GM18507 (cell line): Measurements from ENCODE around the gene FCHO2.
"Not testable (repeated sequence)": the region's sequence is repeated elsewhere in the genome, so short reads cannot be mapped to it uniquely, and the experiment has no call there.

Experiments used
- DNase-seq: peaks from one replicate; pipeline ENCODE4 v3.0.0; 2011; ENCODE audit warnings: low read depth; ENCODE audit not compliant: insufficient read length; ENCODE audit errors: extremely low spot score
- FAIRE-seq: peaks from 2 replicates; lab custom pipeline; 2011; peaks lifted over from hg19 to GRCh38; lab: Jason Lieb, UNC

The FCHO2 gene

DNA sequence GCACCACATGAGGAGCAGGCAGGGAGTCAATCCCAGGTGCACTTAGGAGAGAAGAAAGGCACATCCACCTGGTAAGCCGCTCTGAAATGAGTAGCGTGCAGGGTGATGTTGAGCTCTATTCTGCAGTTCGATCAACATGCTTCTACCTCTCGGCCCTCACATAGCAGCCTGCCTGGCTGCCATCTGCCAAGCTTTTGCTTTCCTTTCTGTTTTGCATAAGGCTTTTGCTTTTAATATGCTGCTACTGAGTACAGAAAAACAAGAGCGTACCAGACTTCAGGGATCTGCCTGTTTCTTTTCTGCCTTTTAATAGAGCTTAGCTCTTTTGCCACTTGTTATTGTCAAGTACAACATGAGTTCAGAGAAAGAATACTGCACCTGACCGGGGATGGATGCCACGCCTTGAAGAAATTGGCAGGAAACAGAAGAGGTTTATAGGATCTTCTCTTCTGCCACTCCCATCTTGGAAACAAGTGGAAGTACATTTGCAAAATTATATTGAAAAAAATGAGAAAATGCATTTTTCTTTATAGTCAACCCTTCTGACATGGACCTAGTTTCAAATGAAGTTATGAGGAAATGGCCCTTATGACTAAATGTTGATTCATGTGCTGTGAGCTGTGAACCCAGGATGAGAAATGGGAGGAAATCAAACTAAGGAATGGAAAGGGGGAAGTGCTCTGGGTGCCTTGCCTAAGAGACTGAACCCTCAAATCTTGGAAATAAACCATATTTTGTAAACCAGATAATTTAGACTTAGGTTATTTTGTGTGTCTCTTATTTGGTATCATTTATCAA is 4.0 kb upstream of the FCHO2 start:
- FAIRE-seq, result no peak
- no peak for DNase-seq

DNA sequence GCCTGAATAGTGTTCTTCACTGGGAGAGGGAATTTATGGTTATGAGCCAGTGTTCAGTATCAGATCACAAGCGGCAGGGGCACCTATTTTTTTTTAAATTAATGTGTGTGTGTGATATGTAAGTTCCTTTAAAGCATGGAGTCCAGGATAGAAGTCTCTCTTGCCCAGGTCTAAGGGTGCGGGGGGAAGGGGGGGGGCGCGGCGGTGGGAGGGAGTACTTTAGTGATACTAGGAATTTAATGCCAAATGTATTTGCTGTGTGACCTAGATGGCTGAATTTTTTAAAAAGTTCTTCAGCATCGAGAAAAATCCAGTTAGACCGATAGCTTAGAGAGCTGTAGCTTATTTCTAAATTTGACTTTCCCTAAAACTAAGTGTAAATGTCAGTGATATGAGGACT is 1.5 kb upstream of the FCHO2 start:
- FAIRE-seq (no peak), DNase-seq (no peak)

DNA sequence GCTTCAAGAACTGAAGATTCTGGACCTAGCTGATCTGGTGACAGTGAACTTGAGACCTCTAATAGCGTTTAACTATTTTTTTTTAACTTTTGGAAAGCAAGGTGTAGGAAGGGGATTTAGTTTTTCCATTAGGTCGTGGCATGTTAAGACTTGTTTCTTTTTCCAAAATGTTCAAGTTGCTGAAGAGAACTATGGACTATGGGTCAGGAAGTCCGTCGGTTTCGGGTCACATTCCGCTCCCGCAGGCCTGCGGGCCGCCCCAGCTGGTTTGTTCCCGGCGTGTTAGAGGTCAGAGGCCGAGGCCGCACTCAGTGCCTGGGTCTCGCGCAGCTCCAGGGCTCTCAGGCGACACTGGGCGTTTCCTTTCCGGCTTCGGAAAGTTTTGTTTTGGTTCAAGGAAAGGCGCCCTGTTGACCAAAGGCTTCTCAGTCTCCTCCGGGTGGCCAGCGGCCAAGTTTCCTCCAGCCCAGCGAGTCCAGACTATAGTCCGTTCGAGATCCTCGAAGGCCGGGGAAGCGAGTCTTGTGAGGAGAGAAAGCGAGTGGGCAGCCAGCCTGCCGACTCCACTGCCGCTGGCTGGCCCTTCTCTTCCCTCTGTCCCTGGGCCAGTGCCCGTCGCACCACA is 586 bp upstream of the FCHO2 start:
- FAIRE-seq, result no peak
- no peak for DNase-seq

DNA sequence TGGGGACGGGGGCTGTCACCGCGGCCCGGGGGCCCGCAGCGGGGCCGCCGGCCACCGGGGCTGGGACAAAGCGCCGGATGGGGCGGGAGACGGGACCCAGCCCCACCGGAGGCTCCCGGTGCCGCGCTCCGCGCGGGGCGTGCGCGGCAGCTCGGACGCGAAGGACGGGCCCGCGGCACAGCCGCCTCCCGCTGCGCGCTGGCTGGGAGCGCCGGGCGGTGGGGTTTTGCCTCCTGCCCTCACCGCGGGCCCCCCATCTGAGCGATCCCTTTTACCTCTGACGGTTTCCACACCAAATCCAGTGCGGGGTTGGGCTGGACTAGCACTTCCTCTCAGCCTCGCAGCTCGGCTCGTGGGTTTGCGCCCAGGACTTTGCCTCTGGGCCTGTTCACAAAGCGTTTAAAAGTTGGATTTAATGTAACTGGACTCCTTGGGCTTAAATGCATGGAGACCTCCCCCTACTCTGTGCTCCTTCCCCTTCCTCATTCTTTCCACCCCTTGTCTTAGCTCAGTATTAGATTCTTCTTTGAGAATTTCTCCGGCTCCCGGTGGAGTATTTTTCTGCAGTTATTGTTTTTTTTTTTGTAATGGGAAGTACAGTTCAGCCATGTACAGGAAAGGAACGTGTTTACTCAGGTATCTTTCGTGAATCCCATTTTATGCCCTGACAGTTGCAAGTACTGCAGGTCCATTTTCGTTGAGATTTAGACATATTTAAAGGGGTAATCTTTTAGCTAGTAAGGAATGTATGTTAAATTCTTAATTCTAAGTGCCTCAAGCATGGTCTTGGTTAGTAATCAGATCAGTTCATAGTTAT is 691 bp downstream of the FCHO2 start:
- DNase-seq (no peak), FAIRE-seq (no peak)

DNA sequence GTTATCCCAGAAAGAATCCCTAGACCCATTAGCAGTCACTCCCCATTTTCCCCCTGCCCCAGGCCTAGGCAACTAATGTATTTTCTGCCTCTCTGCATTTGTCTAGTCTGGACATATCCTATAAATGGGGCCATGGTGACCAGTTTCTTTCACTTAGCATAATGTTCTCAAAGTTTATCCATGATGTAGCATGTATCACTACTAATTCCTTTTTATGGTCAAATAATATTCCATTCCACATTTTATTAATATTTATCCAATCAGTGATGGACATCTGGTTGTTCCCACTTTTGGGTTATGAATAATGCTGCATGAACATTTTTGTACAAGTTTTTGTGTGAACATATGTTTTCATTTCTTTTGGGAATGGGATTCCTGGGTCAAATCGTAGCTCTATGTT is 1.5 kb downstream of the FCHO2 start:
- DNase-seq (no peak), FAIRE-seq (no peak)

DNA sequence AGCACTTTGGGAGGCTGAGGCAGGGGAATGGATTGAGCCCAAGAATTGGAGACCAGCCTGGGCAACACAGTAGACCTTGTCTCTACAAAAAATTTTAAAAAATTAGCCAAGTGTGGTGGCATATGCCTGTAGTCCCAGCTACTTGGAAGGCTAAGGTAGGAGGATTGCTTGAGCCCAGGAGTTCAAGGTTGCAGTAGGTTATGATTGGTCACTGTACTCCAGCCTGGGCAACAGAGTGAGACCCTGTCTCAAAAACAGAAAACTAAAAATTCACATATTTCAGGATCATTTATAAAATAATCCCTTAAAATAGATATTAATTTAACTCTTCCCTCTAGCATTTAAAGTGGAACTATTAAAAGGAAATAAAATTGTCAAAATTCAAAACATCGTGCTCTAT is 3.4 kb downstream of the FCHO2 start:
- FAIRE-seq (no peak), DNase-seq (no peak)

DNA sequence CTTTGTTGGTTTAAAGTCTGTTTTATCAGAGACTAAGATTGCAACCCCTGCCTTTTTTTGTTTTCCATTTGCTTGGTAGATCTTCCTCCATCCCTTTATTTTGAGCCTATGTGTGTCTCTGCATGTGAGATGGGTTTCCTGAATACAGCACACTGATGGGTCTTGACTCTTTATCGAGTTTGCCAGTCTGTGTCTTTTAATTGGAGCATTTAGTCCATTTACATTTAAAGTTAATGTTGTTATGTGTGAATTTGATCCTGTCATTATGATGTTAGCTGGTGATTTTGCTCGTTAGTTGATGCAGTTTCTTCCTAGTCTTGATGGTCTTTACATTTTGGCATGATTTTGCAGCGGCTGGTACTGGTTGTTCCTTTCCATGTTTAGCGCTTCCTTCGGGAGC is 18.6 kb downstream of the FCHO2 start:
- FAIRE-seq, result not testable (repeated sequence)

DNA sequence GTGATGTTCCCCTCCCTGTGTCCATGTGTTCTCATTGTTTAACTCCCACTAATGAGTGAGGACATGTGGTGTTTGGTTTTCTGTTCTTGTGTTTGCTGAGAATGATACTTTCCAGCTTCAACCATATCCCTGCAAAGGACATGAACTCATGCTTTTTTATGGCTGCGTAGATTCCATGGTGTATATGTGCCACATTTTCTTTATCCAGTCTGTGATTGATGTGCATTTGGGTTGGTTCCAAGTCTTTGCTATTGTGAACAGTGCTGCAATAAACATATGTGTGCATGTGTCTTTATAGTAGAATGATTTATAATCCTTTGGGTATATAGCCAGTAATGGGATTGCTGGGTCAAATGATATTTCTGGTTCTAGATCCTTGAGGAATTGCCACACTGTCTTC is 21.0 kb downstream of the FCHO2 start:
- not testable (repeated sequence) for DNase-seq

More for the DNA sequence above, 18.6 kb downstream of the FCHO2 start:
- DNase-seq, result not testable (repeated sequence)

DNA sequence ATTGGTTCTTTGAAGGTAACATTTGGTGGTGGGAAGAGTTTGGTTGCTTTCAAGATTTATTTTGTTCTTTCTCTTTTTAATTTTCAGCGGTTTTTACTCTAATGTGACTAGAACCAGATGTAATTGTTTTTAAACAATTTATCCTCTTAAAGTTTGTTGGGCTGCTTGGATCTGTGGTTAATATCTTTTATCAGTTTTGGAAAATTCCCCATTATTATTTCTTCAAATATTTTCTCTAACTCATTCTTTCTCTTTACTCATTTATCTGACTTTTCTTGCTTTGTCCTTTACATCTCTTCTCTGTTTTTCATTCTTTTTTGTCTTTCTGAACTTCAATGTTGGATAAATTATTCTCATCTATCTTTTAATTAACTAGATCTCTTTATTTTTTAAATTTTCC is 29.9 kb downstream of the FCHO2 start:
- FAIRE-seq, result no peak
- DNase-seq, result no peak

More for the DNA sequence above, 21.0 kb downstream of the FCHO2 start:
- not testable (repeated sequence) for FAIRE-seq

DNA sequence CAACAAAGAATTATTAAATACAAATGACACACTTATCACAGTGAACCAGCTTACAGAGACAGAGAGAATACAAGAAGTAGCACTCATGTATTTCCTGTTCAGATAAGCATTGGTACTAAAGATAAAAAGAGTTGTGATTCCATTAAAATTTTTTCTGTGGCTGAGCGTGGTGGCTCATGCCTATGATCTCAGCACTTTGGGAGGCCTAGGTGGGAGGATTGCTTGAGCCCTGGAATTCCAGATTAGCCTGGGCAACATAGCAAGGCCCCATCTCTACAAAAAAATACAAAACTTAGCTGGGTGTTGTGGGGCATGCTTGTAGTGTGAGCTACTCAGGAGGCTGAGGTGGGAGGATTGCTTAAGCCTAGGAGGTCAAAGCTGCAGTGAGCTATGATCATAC is 32.9 kb downstream of the FCHO2 start:
- FAIRE-seq (no peak), DNase-seq (no peak)

DNA sequence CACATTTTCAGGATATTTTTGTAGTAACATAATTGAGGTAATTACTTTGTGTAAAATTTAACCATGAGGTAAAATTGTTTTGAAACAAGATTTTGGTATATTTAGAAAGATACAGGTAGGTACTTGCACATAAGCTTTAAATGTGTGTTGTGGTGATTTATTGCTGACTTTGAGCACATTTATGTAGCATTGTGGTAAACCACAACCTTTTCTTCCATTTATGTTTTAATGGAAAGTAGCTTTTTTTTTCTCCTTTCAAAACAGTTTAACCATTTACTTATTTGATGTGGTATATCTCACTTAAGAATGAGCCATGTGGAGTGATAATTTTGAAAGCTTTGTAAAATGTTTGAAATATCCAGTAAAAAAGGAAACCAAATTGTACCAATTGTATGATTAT is 35.6 kb downstream of the FCHO2 start:
- peak; percentile 33 for FAIRE-seq
- DNase-seq, result no peak

DNA sequence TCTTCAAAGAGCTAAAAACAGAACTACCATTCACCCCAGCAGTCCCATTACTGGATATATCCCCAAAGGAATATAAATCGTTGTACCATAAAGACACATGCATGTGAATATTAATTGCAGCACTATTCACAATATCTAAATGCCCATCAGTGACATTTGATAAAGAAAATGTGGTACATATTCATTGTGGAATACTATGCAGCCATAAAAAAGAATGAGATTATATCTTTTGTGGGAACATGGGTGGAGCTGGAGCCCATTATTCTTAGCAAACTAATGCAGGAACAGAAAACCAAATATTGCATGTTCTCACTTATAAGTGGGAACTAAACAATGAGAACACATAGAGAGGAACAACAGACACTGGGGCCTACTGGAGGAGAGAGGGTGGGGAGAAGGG is 38.7 kb downstream of the FCHO2 start:
- no peak for DNase-seq
- FAIRE-seq, result no peak

DNA sequence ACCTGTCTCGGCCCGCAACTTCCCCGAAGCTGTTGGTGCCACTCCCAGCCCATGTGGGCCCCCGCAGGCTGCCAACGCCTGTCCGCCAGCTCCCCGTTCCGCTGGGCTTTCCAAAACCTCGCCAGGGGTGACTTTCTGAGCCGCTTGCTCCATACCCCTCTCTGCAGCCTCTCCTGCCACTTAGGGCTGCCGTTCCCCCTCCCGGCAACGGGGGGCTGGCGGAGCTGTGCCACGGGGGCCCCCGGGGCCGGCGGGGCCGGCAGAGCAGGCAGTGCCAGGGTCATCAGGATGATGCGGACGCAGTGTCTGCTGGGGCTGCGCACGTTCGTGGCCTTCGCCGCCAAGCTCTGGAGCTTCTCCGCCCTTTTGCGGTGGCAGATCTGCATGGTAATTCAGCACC is 40.8 kb downstream of the FCHO2 start:
- no peak for FAIRE-seq
- DNase-seq, result no peak

DNA sequence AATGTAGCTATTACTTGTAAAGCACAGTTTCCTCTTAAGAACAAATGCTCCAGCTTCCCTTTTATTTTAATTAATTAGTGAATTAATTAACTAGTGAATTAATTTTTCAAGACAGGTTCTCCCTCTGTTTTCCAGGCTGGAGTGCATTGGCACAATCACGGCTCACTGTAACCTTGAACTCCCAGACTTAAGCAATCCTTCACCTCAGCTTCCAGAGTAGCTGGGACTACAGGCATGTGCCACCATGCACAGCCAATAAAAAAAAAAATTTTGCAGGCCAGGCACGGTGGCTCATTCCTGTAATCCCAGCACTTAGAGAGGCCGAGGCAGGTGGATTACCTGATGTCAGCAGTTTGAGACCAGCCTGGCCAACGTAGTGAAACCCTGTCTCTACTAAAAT is 44.1 kb downstream of the FCHO2 start:
- FAIRE-seq (no peak), DNase-seq (no peak)

DNA sequence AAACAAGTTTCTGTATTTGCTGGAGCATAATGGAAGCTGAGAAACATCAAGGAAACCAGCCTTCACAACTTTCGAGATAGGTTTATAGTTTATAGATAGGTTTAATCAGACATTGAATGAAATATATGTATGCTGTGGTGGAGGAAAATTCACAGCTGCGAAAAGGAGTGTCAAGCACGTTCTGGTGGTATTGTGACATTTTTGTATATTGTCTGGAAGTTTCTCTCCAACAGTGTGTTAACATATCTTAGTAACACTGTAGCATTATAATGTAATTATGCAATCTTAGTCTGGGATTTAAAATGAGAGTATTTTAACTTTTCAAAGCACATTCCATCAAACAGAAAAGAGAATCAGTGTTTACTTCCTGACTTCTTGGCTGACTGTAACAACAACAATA is 50.0 kb downstream of the FCHO2 start:
- DNase-seq, result no peak
- no peak for FAIRE-seq

DNA sequence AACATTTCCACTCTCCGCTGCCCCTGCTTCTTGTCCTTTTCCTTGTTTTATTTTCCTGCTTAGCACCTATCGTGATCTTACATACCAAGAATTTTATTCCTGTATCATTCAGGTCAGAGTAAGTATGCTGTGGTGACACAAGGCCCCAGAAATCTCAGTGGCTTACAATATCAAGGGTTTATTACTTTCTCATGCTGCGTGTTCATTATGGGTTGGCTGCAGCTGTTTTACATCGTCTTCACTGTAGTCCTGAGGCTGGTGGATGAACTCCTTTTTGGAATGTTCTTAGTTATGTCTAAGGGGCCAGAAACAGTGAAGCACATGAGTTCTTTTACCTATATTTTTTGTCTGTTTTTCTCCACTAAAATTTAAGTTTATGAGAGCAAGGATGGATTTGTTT is 51.2 kb downstream of the FCHO2 start:
- FAIRE-seq, result no peak

DNA sequence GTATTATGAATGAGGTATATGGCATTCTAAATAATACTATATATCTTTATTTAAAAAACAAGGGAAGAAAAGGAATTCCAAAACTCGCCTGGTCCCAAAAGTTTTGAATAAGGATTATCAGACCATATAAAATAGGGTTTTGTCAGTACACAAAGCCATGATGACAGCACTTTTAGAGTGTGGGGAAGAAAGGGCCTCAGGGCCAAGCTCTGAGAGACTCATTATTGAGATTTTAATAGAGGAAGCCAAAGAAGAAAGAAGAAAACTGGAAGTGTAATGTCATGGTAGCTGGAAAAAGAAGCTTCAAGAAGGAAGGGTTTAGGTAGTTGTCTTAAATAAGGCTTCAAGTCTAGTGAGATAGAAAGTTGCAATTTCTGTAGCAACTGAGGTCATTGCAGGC is 53.0 kb downstream of the FCHO2 start:
- FAIRE-seq (no peak), DNase-seq (no peak)

More for the DNA sequence above, 51.2 kb downstream of the FCHO2 start:
- DNase-seq, result no peak

DNA sequence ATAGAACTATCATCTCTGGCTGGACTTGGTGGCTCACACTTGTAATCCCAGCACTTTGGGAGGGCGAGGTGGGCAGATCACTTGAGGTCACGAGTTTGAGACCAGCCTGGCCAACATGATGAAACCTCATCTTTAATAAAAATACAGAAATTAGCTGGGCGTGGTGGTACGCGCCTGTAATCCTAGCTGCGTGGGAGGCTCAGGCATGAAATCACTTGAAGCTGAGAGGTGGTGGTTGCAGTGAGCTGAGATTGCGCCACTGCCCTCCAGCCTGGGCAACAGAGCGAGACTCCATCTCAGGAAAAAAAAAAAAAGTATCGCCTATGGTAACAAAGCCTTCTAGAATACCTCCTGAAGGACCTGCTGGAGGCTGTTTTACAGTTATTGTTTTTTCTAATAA is 55.8 kb downstream of the FCHO2 start:
- not testable (repeated sequence) for DNase-seq, FAIRE-seq

DNA sequence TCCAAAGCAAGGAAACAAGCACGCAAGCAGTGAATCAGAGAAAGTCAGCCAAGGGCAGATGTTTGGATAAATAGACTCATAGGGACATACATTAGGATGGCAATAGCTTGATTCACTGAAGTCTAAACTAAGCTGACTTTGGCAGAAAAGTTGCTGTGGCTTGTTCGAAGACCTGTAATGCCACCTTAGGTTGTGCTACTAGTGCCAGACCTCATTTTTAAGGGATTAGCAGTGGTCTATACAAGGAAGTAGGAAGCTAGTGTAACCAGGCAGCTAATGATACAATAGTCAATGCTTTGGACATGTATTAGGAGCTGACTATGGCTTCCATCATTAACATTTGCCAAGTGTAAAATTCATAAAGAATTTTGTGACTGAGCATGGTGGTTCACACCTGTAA is 63.1 kb downstream of the FCHO2 start:
- DNase-seq (no peak), FAIRE-seq (no peak)

DNA sequence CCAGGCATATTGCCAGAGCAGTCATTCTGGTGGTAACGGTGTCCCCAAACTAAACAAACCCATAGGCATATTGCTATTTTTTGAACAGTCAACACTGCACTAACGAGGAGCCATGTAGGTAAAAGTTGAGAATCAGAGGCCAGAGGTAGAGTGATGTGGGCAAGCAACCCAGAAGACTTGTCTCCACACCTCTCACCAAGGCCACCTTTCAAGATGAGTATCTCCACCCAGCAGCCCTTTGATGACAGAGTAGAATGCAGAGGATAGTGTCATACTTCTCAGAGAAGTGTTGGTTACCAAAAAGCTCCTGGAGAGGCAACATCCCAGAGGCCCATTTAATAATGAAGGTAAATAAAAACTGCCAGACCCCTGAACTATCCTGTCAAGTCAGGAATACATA is 63.9 kb downstream of the FCHO2 start:
- no peak for FAIRE-seq
- DNase-seq, result no peak
